ENCODE data around the gene LMO1. TPM values are rescaled to one million over a fixed set of nuclear protein-coding genes. Genes with fewer than 3 reads are reported as not detected.

Gene LMO1
- polyA plus RNA-seq, 1 donor (not counting 4 experiments of a cell fraction or from before 2014, with no cell fraction given): 0.08 TPM

- Histone ChIP-seq H3K9me1 (ENCODE audit: control insufficient read depth, extremely low read depth, insufficient read depth, low read length) (no peaks in the 10 kb centered on the region), H3K36me3 (ENCODE audit: control insufficient read depth in 2 of 2, extremely low read depth in 1 of 2, insufficient read depth in 2 of 2, low read length in 2 of 2) (no peaks in the 10 kb centered on the region), H3K9ac (ENCODE audit: control insufficient read depth, extremely low read depth, insufficient read depth, low read length) (no peak overlapping the region), H3K4me2 (ENCODE audit: control insufficient read depth, extremely low read depth, insufficient read depth, low read depth, low read length) (no peak overlapping the region), H3K27me3 (ENCODE audit: control insufficient read depth, extremely low read depth, insufficient read depth, low read length) (peaks cover 19% of the 10 kb centered on the region), H3K4me1 (ENCODE audit: control insufficient read depth, extremely low read depth, insufficient read depth, low read length) (peaks cover 19% of the 10 kb centered on the region), H4K20me1 (ENCODE audit: control insufficient read depth, extremely low read depth, insufficient read depth, low read length) (no peaks in the 10 kb centered on the region), H3K79me2 (ENCODE audit: control insufficient read depth, insufficient read depth, low read length) (no peaks in the 10 kb centered on the region), H3K27ac (ENCODE audit: control insufficient read depth, insufficient read depth, low read length) (no peak overlapping the region), H2AFZ (ENCODE audit: control insufficient read depth, low read length) (no peak overlapping the region), H3K4me3 (ENCODE audit: control insufficient read depth in 2 of 3, extremely low read depth in 1 of 3, insufficient read depth in 2 of 3, low read depth in 1 of 3, low read length in 3 of 3) (no peak overlapping the region), H3K9me3 (ENCODE audit: control insufficient read depth, low read depth, low read length) (no peaks in the 10 kb centered on the region)
- no peak for FAIRE-seq
- dilution Hi-C loops (cut with MboI; ENCODE audit: extremely low pct_ligation_motif_present, low sequenced_read_pairs): no loop called here
- TF ChIP-seq EZH2 (IDR thresholded peaks at IDR 0.05; ENCODE audit: low read length) (no peak), CTCF (optimal IDR thresholded peaks at IDR 0.05 in 1 of 3, IDR thresholded peaks at IDR 0.05 in 1 of 3, conservative IDR thresholded peaks at IDR 0.05 in 1 of 3; ENCODE audit: extremely low read depth in 1 of 3, insufficient read depth in 2 of 3, low read length in 3 of 3) (no peak)
- no peak for DNase-seq (ENCODE audit: low read depth, low spot score)
These were observed 7.2 kb downstream of the LMO1 start for GRCh38 chr11:8256271-8257002.

GRCh38 chr11:8253566-8253965, 10.1 kb downstream of the LMO1 start:
- dilution Hi-C loops (cut with MboI; ENCODE audit: extremely low pct_ligation_motif_present, low sequenced_read_pairs): no loop called here
- FAIRE-seq: no peak
- peaks cover 4% of the 10 kb centered on the region for H3K27me3 ChIP-seq (ENCODE audit: control insufficient read depth, extremely low read depth, insufficient read depth, low read length)
- H3K9ac ChIP-seq (ENCODE audit: control insufficient read depth, extremely low read depth, insufficient read depth, low read length): no peak overlapping the region
- no peaks in the 10 kb centered on the region for H3K79me2 ChIP-seq (ENCODE audit: control insufficient read depth, insufficient read depth, low read length)
- H3K9me3 ChIP-seq (ENCODE audit: control insufficient read depth, low read depth, low read length): no peaks in the 10 kb centered on the region
- no peak overlapping the region for H2AFZ ChIP-seq (ENCODE audit: control insufficient read depth, low read length)
- H3K4me2 ChIP-seq (ENCODE audit: control insufficient read depth, extremely low read depth, insufficient read depth, low read depth, low read length): no peak overlapping the region
- H3K36me3 ChIP-seq (ENCODE audit: control insufficient read depth in 2 of 2, extremely low read depth in 1 of 2, insufficient read depth in 2 of 2, low read length in 2 of 2): no peaks in the 10 kb centered on the region
- no peak for DNase-seq (ENCODE audit: low read depth, low spot score)
- H3K4me1 ChIP-seq (ENCODE audit: control insufficient read depth, extremely low read depth, insufficient read depth, low read length): peaks cover 26% of the 10 kb centered on the region
- H3K4me3 ChIP-seq (ENCODE audit: control insufficient read depth in 2 of 3, extremely low read depth in 1 of 3, insufficient read depth in 2 of 3, low read depth in 1 of 3, low read length in 3 of 3): no peak overlapping the region
- no peak overlapping the region for H3K27ac ChIP-seq (ENCODE audit: control insufficient read depth, insufficient read depth, low read length)
- H3K9me1 ChIP-seq (ENCODE audit: control insufficient read depth, extremely low read depth, insufficient read depth, low read length): no peaks in the 10 kb centered on the region
- H4K20me1 ChIP-seq (ENCODE audit: control insufficient read depth, extremely low read depth, insufficient read depth, low read length): no peaks in the 10 kb centered on the region
- no peak for TF ChIP-seq CTCF (optimal IDR thresholded peaks at IDR 0.05 in 1 of 3, IDR thresholded peaks at IDR 0.05 in 1 of 3, conservative IDR thresholded peaks at IDR 0.05 in 1 of 3; ENCODE audit: extremely low read depth in 1 of 3, insufficient read depth in 2 of 3, low read length in 3 of 3)
- no peak for TF ChIP-seq EZH2 (IDR thresholded peaks at IDR 0.05; ENCODE audit: low read length)

Data from keratinocyte (primary cell).